CD4-positive, alpha-beta T cell treated with Interleukin-17A for 4 hours (primary cell): ENCODE measurements around the gene LRP2BP.
"Not testable (repeated sequence)": the region's sequence is repeated elsewhere in the genome, so short reads cannot be mapped to it uniquely, and the experiment has no call there.

Experiments
- DNase-seq: peaks from one replicate; pipeline ENCODE4 v3.0.0-alpha.2; 2020; ENCODE audit warnings: mixed read lengths

Gene LRP2BP

DNA sequence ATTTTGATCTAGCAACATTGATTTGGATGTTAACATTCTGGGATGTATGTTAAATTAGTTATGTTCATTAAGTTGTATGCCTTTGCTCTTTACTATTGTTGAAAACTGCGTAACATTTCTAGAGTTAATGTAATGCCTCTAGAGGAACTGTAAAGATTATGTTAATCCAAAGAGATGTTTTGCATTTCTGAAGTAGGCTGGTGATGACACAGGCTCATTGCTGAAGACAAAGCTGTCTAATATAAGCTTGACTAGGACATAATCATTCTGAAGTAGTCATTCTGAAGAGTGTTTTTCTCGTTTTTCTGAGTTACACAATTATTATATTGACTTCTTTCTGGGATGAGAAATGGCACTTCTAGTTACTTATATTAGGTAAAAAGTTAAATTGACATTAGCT lies 72.9 kb downstream of the LRP2BP start:
- no peak for DNase-seq

DNA sequence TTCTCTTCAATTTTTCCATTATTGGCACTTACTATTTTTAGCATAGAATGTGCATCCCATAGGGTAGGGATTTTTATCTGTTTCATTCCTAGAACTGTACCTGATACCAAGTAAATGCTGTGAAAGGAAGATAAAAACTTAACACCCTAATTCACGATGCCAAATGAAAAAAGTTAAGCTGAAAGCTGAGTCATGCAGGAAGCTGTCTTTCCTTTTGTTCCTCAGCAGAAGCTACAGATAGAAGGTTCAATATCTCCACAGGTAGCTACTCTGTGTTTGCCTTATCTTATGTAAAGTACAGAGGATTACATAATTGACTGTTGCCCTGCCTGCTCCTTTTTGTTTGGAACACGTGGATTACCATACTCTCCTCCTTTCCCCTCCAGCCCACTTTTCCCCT lies 77.0 kb downstream of the LRP2BP start:
- no peak for DNase-seq

DNA sequence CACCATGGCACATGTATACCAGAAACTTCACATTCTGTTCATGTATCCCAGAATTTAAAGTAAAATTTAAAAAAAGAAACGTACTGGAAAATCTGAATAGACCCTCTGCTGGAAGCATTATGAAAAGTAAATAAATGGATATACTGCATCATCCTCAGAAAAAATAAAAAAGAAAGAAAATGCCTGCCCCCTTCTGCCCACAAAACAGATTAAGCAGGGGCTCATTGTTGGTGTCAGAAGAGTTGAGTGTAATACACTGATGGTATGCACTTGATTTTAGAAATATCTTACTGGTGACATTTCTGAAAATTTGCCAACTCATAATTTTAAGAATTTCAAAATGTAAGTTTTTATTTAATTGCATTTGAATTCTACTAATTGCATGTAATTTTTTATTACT lies 77.8 kb downstream of the LRP2BP start:
- no peak for DNase-seq

DNA sequence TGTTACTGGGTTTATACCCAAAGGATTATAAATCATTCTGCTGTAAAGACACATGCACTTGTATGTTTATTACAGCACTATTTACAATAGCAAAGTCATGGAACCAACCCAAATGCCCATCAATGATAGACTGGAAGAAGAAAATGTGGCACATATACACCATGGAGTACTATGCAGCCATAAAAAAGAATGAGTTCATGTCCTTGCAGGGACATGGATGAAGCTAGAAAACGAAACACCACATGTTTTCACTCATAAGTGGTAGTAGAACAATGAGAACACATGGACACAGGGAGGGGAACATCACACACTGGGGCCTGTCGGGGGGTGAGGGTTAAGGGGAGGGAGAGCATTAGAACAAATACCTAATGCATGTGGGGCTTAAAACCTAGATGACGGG lies 78.3 kb downstream of the LRP2BP start:
- not testable (repeated sequence) for DNase-seq
